Esophagus (tissue), 2 donors: ENCODE results near the gene PRUNE2. TPM values are rescaled to one million over a fixed set of nuclear protein-coding genes. Genes with fewer than 3 reads are reported as not detected.

Experiments
- H3K27ac ChIP-seq, 2 donors: one replicate each; pipeline ENCODE4 v1.5.1; 2013; ENCODE audit warnings: low read depth in 2 of 2, mild to moderate bottlenecking in 2 of 2, inconsistent platforms in 1 of 2, low read length in 1 of 2, moderate library complexity in 1 of 2
- H3K27me3 ChIP-seq, 2 donors: one replicate each; pipeline ENCODE4 v1.6.1; 2013; ENCODE audit warnings: low read length in 2 of 2, control low read depth in 1 of 2, mild to moderate bottlenecking in 1 of 2; ENCODE audit not compliant: insufficient read depth in 2 of 2, control insufficient read depth in 1 of 2
- H3K36me3 ChIP-seq, 2 donors: one replicate each; pipeline ENCODE4 v1.6.1; 2013; ENCODE audit warnings: low read length in 1 of 2; ENCODE audit not compliant: control insufficient read depth in 2 of 2, insufficient read depth in 2 of 2
- H3K4me1 ChIP-seq, 2 donors: one replicate each; pipeline ENCODE4 v1.6.1; 2013; ENCODE audit warnings: low read length in 1 of 2; ENCODE audit not compliant: control insufficient read depth in 2 of 2, insufficient read depth in 2 of 2
- H3K4me3 ChIP-seq, 2 donors: one replicate each; pipeline ENCODE4 v1.5.1; 2013; ENCODE audit warnings: low read length in 2 of 2, mild to moderate bottlenecking in 2 of 2, low read depth in 1 of 2, moderate library complexity in 1 of 2
- H3K9me3 ChIP-seq, 2 donors: one replicate each; pipeline ENCODE4 v1.6.1; 2013; ENCODE audit warnings: mild to moderate bottlenecking in 2 of 2, low read depth in 1 of 2, low read length in 1 of 2, moderate library complexity in 1 of 2; ENCODE audit not compliant: control insufficient read depth in 2 of 2, insufficient read depth in 1 of 2
- WGBS, 2 donors: extraction: QIAGEN DNeasy Blood & Tissue Kit; methylation state at CpG; one replicate each; pipeline ENCODE4 v1.1.7; 2013; 5-methylcytosine and 5-hydroxymethylcytosine counted together
- polyA plus RNA-seq, 2 donors: library from polyadenylated mRNA; stranded (reverse); fragments of 200-250 nt; gene quantifications; one replicate each; pipeline ENCODE4 v1.2.3, GENCODE V29; 2013
- donor health status: healthy with polysubstance abuse.
- donor health status: Bipolar disorder and iron deficiency.

PRUNE2 gene
- polyA plus RNA-seq, 2 donors = 8.1 to 40.7 TPM

- Histone ChIP-seq H3K36me3 (no peaks in the 10 kb centered on the region), H3K4me3 (no peak overlapping the region), H3K4me1 (no peaks in the 10 kb centered on the region), H3K9me3 (no peaks in the 10 kb centered on the region), H3K27ac (no peak overlapping the region), H3K27me3 (peaks cover 3% of the 10 kb centered on the region in 2 donors)
- WGBS, 2 donors = 58 to 63% methylated on average over 3 of the region's 3 CpGs
Measured at GRCh38 chr9:76720245-76720644, 185.7 kb downstream of the PRUNE2 start.

- Histone ChIP-seq H3K9me3 (no peaks in the 10 kb centered on the region), H3K27ac (no peak overlapping the region), H3K36me3 (no peaks in the 10 kb centered on the region), H3K4me1 (no peaks in the 10 kb centered on the region), H3K4me3 (no peak overlapping the region), H3K27me3 (peaks cover 3% of the 10 kb centered on the region in 2 donors)
- WGBS, 2 donors = 68 to 76% methylated on average over 4 of the region's 4 CpGs
Measured at GRCh38 chr9:76718166-76718565, 187.7 kb downstream of the PRUNE2 start.

DNA sequence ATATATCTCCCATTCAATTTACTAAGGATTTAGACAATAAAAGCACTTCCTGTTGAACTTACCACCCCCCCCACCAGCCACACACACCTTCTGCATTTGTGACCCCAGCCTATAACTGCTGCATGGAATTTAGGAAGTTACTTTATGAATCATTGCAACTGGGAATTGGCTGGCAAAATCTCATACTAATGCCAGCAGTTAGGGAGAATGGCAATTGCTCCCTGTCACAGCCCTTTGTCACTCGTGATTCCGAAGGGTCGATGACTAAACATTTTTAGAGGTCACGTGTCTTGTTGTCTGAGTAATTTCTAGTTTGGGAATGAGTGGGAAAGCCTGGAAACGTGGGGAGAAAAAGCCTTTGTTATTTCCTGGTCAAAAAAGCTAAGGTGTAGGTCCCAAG lies 188.3 kb downstream of the PRUNE2 start:
- H3K36me3 ChIP-seq = no peaks in the 10 kb centered on the region
- no peaks in the 10 kb centered on the region for H3K4me1 ChIP-seq
- 30 to 41% methylated on average over 5 of the region's 5 CpGs for WGBS, 2 donors
- no peak overlapping the region for H3K27ac ChIP-seq
- no peaks in the 10 kb centered on the region for H3K9me3 ChIP-seq
- no peak overlapping the region for H3K4me3 ChIP-seq
- H3K27me3 ChIP-seq = peaks cover 3% of the 10 kb centered on the region in 2 donors

DNA sequence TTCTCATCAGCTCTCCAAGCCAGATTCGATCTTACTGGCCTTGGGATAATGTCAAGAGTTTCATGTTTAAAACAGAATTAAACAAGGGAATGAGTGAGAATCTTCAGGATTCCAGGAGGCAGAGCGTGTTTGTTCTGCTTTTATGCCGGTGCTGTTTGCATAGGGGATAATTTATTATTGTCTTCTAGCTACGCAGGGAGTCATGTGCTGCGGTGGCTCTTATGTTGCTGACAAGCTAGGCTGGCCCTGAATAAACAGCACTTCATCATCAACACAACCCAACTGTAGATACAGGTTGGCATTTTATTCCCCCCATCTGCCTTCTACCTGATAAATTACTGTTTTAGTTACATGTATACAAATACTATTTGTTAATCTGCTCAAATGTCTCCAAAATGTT lies 188.7 kb downstream of the PRUNE2 start:
- Histone ChIP-seq H3K4me3 (no peak overlapping the region), H3K4me1 (no peaks in the 10 kb centered on the region), H3K9me3 (no peaks in the 10 kb centered on the region), H3K27me3 (peaks cover 3% of the 10 kb centered on the region in 2 donors), H3K27ac (no peak overlapping the region), H3K36me3 (no peaks in the 10 kb centered on the region)
- WGBS, 2 donors = 27 to 41% methylated on average over 5 of the region's 5 CpGs

GRCh38 chr9:76716085-76716672 lies 189.7 kb downstream of the PRUNE2 start:
- H3K4me3 ChIP-seq = no peak overlapping the region
- H3K4me1 ChIP-seq = no peaks in the 10 kb centered on the region
- peaks cover 3% of the 10 kb centered on the region in 2 donors for H3K27me3 ChIP-seq
- WGBS, 2 donors = 51 to 58% methylated on average over 7 of the region's 7 CpGs
- H3K9me3 ChIP-seq = no peaks in the 10 kb centered on the region
- H3K27ac ChIP-seq = no peak overlapping the region
- H3K36me3 ChIP-seq = no peaks in the 10 kb centered on the region

GRCh38 chr9:76713381-76713780 lies 192.5 kb downstream of the PRUNE2 start:
- Histone ChIP-seq H3K4me1 (no peaks in the 10 kb centered on the region), H3K27me3 (peaks cover 3% of the 10 kb centered on the region in 2 donors), H3K9me3 (no peaks in the 10 kb centered on the region), H3K27ac (no peak overlapping the region), H3K36me3 (no peaks in the 10 kb centered on the region), H3K4me3 (no peak overlapping the region)
- 67 to 69% methylated on average over 5 of the region's 5 CpGs for WGBS, 2 donors

DNA sequence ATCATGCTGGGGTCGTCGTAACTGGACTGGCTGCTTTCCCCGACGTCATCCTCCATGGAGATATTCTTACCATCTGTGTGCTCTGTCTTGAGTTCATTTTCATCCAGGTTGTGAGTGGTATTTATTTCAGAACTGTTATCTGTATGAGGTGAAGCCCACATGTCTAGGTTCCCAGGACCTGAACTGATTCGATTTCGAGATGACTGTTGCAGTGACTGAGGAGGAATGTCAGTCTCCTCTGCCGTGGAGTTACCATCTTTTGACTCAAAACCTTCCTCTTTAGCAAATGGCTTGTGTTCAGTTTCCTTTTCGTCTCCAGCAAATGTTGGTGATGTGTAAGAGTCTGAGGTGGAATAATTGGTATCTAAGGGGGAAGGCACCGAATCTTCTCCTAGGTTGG lies 196.9 kb downstream of the PRUNE2 start:
- Histone ChIP-seq H3K4me1 (no peaks in the 10 kb centered on the region), H3K27ac (no peak overlapping the region), H3K36me3 (no peaks in the 10 kb centered on the region), H3K27me3 (peaks cover 0 to 5% of the 10 kb centered on the region in 2 donors), H3K9me3 (no peaks in the 10 kb centered on the region), H3K4me3 (no peak overlapping the region)
- WGBS, 2 donors = 73 to 78% methylated on average over 9 of the region's 9 CpGs

- Histone ChIP-seq H3K9me3 (no peaks in the 10 kb centered on the region), H3K27ac (no peak overlapping the region), H3K4me1 (no peaks in the 10 kb centered on the region), H3K4me3 (no peak overlapping the region), H3K27me3 (peaks cover 0 to 5% of the 10 kb centered on the region in 2 donors), H3K36me3 (no peaks in the 10 kb centered on the region)
- 65 to 67% methylated on average over 6 of the region's 6 CpGs for WGBS, 2 donors
Measured at GRCh38 chr9:76707510-76707909, 198.4 kb downstream of the PRUNE2 start.

DNA sequence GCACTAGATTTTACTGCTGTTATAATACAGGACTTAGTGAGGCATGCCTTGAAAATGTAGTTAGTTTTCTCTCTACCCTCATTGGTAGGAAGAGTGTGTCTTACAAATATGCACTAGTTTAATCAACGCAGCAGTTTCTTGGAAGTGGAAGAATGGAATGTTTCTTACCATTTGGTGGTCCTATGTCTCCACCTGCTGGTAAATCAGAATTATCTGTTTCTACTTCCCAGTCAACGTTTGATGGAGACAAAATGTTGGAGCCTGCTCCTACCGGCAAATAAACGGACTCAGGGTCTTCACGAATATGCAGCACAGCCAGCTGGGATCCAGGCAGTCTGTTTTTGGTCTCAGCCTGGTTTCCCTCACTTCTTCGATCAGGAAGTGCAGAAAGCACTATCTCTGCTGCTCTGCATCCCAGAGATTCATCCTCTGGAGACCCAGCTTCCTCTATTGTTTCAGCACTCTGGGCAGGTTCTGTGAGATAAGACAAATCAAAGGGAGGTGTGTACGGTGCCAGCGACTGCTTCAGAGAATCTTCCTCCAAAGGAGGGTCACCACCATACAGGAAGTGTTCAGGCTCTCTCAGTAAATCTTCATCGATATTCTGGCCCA lies 201.2 kb downstream of the PRUNE2 start:
- H3K4me3 ChIP-seq = no peak overlapping the region
- no peaks in the 10 kb centered on the region for H3K4me1 ChIP-seq
- H3K27ac ChIP-seq = no peak overlapping the region
- WGBS, 2 donors = 12 to 13% methylated on average over 9 of the region's 9 CpGs
- H3K36me3 ChIP-seq = no peaks in the 10 kb centered on the region
- H3K27me3 ChIP-seq = peaks cover 0 to 5% of the 10 kb centered on the region in 2 donors
- H3K9me3 ChIP-seq = no peaks in the 10 kb centered on the region

GRCh38 chr9:76703270-76703669 lies 202.6 kb downstream of the PRUNE2 start:
- no peaks in the 10 kb centered on the region for H3K36me3 ChIP-seq

More at GRCh38 chr9:76703270-76703669, 202.6 kb downstream of the PRUNE2 start:
- Histone ChIP-seq H3K4me3 (no peak overlapping the region), H3K4me1 (no peaks in the 10 kb centered on the region), H3K27ac (no peak overlapping the region), H3K9me3 (no peaks in the 10 kb centered on the region), H3K27me3 (peaks cover 0 to under 1% of the 10 kb centered on the region in 2 donors)
- 56 to 67% methylated on average over 7 of the region's 7 CpGs for WGBS, 2 donors
